GM18861 (cell line): ENCODE results near the gene AFG3L2.
"Not testable (repeated sequence)": the region's sequence is repeated elsewhere in the genome, so short reads cannot be mapped to it uniquely, and the experiment has no call there.

Experiments used
- ATAC-seq: cut with Tn5 transposase; IDR thresholded peaks from one replicate; pipeline ENCODE4 v1.9.1; 2021; ENCODE audit not compliant: unreplicated experiment

Gene AFG3L2

GRCh38 chr18:12397793-12398192, 20.8 kb upstream of the AFG3L2 start:
- ATAC-seq: no peak

GRCh38 chr18:12397254-12397653, 20.2 kb upstream of the AFG3L2 start:
- no peak for ATAC-seq

GRCh38 chr18:12394428-12394827, 17.4 kb upstream of the AFG3L2 start:
- no peak for ATAC-seq

- no peak for ATAC-seq
Observed at GRCh38 chr18:12393998-12394397, 17.0 kb upstream of the AFG3L2 start.

- ATAC-seq: no peak
Observed at GRCh38 chr18:12393510-12393909, 16.5 kb upstream of the AFG3L2 start.

- peak; percentile 51 for ATAC-seq
Observed at GRCh38 chr18:12391487-12392165, 14.6 kb upstream of the AFG3L2 start.

GRCh38 chr18:12388442-12388841, 11.4 kb upstream of the AFG3L2 start:
- no peak for ATAC-seq

- no peak for ATAC-seq
Observed at GRCh38 chr18:12384261-12384660, 7.2 kb upstream of the AFG3L2 start.

GRCh38 chr18:12383759-12384158, 6.7 kb upstream of the AFG3L2 start:
- not testable (repeated sequence) for ATAC-seq

GRCh38 chr18:12382221-12382814, 5.3 kb upstream of the AFG3L2 start:
- not testable (repeated sequence) for ATAC-seq

- not testable (repeated sequence) for ATAC-seq
Observed at GRCh38 chr18:12378198-12378558, 1.2 kb upstream of the AFG3L2 start.

- peak; percentile 30 for ATAC-seq
Observed at GRCh38 chr18:12377556-12378197, 650 bp upstream of the AFG3L2 start.

- no peak for ATAC-seq
Observed at GRCh38 chr18:12376034-12376753, 833 bp downstream of the AFG3L2 start.

- no peak for ATAC-seq
Observed at GRCh38 chr18:12374401-12374800, 2.6 kb downstream of the AFG3L2 start.

GRCh38 chr18:12373771-12374116, 3.3 kb downstream of the AFG3L2 start:
- no peak for ATAC-seq

GRCh38 chr18:12373116-12373770, 3.8 kb downstream of the AFG3L2 start:
- ATAC-seq: no peak

- no peak for ATAC-seq
Observed at GRCh38 chr18:12372406-12372805, 4.6 kb downstream of the AFG3L2 start.

GRCh38 chr18:12371590-12371989, 5.4 kb downstream of the AFG3L2 start:
- no peak for ATAC-seq

- ATAC-seq: no peak
Observed at GRCh38 chr18:12369211-12369610, 7.8 kb downstream of the AFG3L2 start.

GRCh38 chr18:12366784-12367183, 10.2 kb downstream of the AFG3L2 start:
- ATAC-seq: no peak

GRCh38 chr18:12366379-12366778, 10.6 kb downstream of the AFG3L2 start:
- ATAC-seq: no peak
